Liver (tissue), 9 donors: ENCODE data around the gene GLS. TPM values are rescaled to one million over a fixed set of nuclear protein-coding genes. Genes with fewer than 3 reads are reported as not detected.
"Not testable (repeated sequence)": the region's sequence is repeated elsewhere in the genome, so short reads cannot be mapped to it uniquely, and the experiment has no call there.

Experiments used
- DNase-seq: peaks from one replicate; pipeline ENCODE4 v3.0.0-alpha.2; 2017; ENCODE audit warnings: low spot score
- H3K27ac ChIP-seq, 2 donors: one replicate each; pipeline ENCODE4 v1.7.0; 2013; ENCODE audit warnings: inconsistent platforms in 2 of 2, low read length in 2 of 2, control low read depth in 1 of 2, low read depth in 1 of 2, mild to moderate bottlenecking in 1 of 2
- H3K27me3 ChIP-seq, 4 donors: one replicate each; pipeline versions ENCODE4 v1.6.1 to v1.7.0; 2013; ENCODE audit warnings: low read length in 3 of 4, inconsistent platforms in 1 of 4, mild to moderate bottlenecking in 1 of 4, moderate library complexity in 1 of 4; ENCODE audit not compliant: control insufficient read depth in 4 of 4, insufficient read depth in 4 of 4
- H3K36me3 ChIP-seq, 4 donors: one replicate each; pipeline versions ENCODE4 v1.6.1 to v1.7.0; 2013; ENCODE audit warnings: low read length in 3 of 4, mild to moderate bottlenecking in 3 of 4, low read depth in 1 of 4, moderate library complexity in 1 of 4; ENCODE audit not compliant: control insufficient read depth in 4 of 4, insufficient read depth in 3 of 4
- H3K4me1 ChIP-seq, 4 donors: one replicate each; pipeline versions ENCODE4 v1.6.1 to v1.7.0; 2013; ENCODE audit warnings: low read length in 3 of 4, mild to moderate bottlenecking in 3 of 4, moderate library complexity in 1 of 4; ENCODE audit not compliant: control insufficient read depth in 4 of 4, insufficient read depth in 4 of 4
- H3K4me3 ChIP-seq, 3 donors: one replicate each; pipeline versions ENCODE4 v1.6.1 to v1.7.0; 2013; ENCODE audit warnings: low read length in 3 of 3, control low read depth in 1 of 3, low read depth in 1 of 3, mild to moderate bottlenecking in 1 of 3
- H3K9ac ChIP-seq, 2 donors: one replicate each; pipeline ENCODE4 v1.7.0; 2013; ENCODE audit warnings: low read length in 2 of 2, mild to moderate bottlenecking in 2 of 2, moderate library complexity in 2 of 2, control low read depth in 1 of 2, low read depth in 1 of 2
- H3K9me3 ChIP-seq, 4 donors: one replicate each; pipeline versions ENCODE4 v1.6.1 to v1.7.0; 2013; ENCODE audit warnings: low read length in 3 of 4; ENCODE audit not compliant: control insufficient read depth in 4 of 4
- CTCF ChIP-seq: fragments of 150-350 bp; IDR thresholded peaks from 2 replicates; pipeline ENCODE4 v1.5.1; 2017; ENCODE audit warnings: improper control_type of control experiment, low read depth, low read length; ENCODE audit not compliant: missing input control
- EGR1 ChIP-seq, 2 donors: IDR thresholded peaks; 2 replicates each; pipeline ENCODE4 v1.6.1; 2016 to 2018; ENCODE audit warnings: antibody characterized with exemption in 2 of 2, low read depth in 2 of 2
- FOXA1 ChIP-seq: IDR thresholded peaks from 2 replicates; pipeline ENCODE4 v1.6.1; 2016; ENCODE audit warnings: antibody characterized with exemption
- FOXA2 ChIP-seq: IDR thresholded peaks from 2 replicates; pipeline ENCODE4 v1.6.1; 2016; ENCODE audit warnings: antibody characterized with exemption
- GABPA ChIP-seq, 2 donors: IDR thresholded peaks in 1 of 2; conservative IDR thresholded peaks in 1 of 2; 2 replicates each; pipeline ENCODE4 v1.6.1; 2016; ENCODE audit warnings: antibody characterized with exemption in 2 of 2, mild to moderate bottlenecking in 1 of 2, moderate library complexity in 1 of 2
- HNF4A ChIP-seq, 2 donors: conservative IDR thresholded peaks; 2 replicates each; pipeline ENCODE4 v1.6.1; 2016; ENCODE audit warnings: antibody characterized with exemption in 2 of 2, mild to moderate bottlenecking in 2 of 2
- HNF4G ChIP-seq: IDR thresholded peaks from 2 replicates; pipeline ENCODE4 v1.6.1; 2016; ENCODE audit warnings: antibody characterized with exemption
- JUND ChIP-seq, 2 donors: IDR thresholded peaks; 2 replicates each; pipeline ENCODE4 v1.6.1; 2016; ENCODE audit warnings: antibody characterized with exemption in 2 of 2
- MAX ChIP-seq: IDR thresholded peaks from 2 replicates; pipeline ENCODE4 v1.6.1; 2016; ENCODE audit warnings: antibody characterized with exemption
- NR2F2 ChIP-seq: IDR thresholded peaks from 2 replicates; pipeline ENCODE4 v1.6.1; 2016; ENCODE audit warnings: antibody characterized with exemption
- RAD21 ChIP-seq, 2 donors: IDR thresholded peaks; 2 replicates each; pipeline ENCODE4 v1.6.1; 2016; ENCODE audit warnings: antibody characterized with exemption in 2 of 2, mild to moderate bottlenecking in 2 of 2
- REST ChIP-seq: IDR thresholded peaks from 2 replicates; pipeline ENCODE4 v1.6.1; 2016; ENCODE audit warnings: antibody characterized with exemption, mild to moderate bottlenecking
- RXRA ChIP-seq, 2 donors: IDR thresholded peaks; 2 replicates each; pipeline ENCODE4 v1.6.1; 2017 to 2018; ENCODE audit warnings: antibody characterized with exemption in 2 of 2, mild to moderate bottlenecking in 1 of 2
- SP1 ChIP-seq: IDR thresholded peaks from 2 replicates; pipeline ENCODE4 v1.6.1; 2018; ENCODE audit warnings: antibody characterized with exemption, mild to moderate bottlenecking
- TAF1 ChIP-seq: conservative IDR thresholded peaks from 2 replicates; pipeline ENCODE4 v1.6.1; 2016; ENCODE audit warnings: antibody characterized with exemption, mild to moderate bottlenecking
- YY1 ChIP-seq: IDR thresholded peaks from 2 replicates; pipeline ENCODE4 v1.6.1; 2016; ENCODE audit warnings: antibody characterized with exemption, mild to moderate bottlenecking
- ZBTB33 ChIP-seq: IDR thresholded peaks from 2 replicates; pipeline ENCODE4 v1.6.1; 2016; ENCODE audit warnings: antibody characterized with exemption
- WGBS: extraction: QIAGEN DNeasy Blood & Tissue Kit; methylation state at CpG from one replicate; pipeline ENCODE4 v1.1.7; 2013; 5-methylcytosine and 5-hydroxymethylcytosine counted together
- polyA plus RNA-seq, 2 donors: library from polyadenylated mRNA; stranded (reverse) in 1 of 2; unstranded in 1 of 2; fragments of 200-250 nt in 1 of 2; fragments of >200 nt in 1 of 2; fragmentation: Nextera tagmentation in 1 of 2; extraction: Ambion mirVana in 1 of 2; gene quantifications; one replicate each; pipeline versions ENCODE4 v1.2.1 to v1.2.3, GENCODE V29; 2013 to 2015
- total RNA-seq, 2 donors: library from RNA; depleted of rRNA; stranded (reverse); fragments of >200 nt; gene quantifications; one replicate each; pipeline ENCODE4 v1.2.3, GENCODE V29; 2014
- TF ChIP-seq, protein P1 (sequence below): IDR thresholded peaks from 2 replicates; pipeline ENCODE4 v1.6.1; 2016; ENCODE audit warnings: antibody characterized with exemption
- donor health status: healthy.
- donor health status: healthy.
- donor health status: healthy.
- donor health status: healthy.
- donor health status: healthy.

The GLS gene
- total and polyA plus RNA-seq, 4 donors = 4.3 to 38.6 (median 16.5) TPM

DNA sequence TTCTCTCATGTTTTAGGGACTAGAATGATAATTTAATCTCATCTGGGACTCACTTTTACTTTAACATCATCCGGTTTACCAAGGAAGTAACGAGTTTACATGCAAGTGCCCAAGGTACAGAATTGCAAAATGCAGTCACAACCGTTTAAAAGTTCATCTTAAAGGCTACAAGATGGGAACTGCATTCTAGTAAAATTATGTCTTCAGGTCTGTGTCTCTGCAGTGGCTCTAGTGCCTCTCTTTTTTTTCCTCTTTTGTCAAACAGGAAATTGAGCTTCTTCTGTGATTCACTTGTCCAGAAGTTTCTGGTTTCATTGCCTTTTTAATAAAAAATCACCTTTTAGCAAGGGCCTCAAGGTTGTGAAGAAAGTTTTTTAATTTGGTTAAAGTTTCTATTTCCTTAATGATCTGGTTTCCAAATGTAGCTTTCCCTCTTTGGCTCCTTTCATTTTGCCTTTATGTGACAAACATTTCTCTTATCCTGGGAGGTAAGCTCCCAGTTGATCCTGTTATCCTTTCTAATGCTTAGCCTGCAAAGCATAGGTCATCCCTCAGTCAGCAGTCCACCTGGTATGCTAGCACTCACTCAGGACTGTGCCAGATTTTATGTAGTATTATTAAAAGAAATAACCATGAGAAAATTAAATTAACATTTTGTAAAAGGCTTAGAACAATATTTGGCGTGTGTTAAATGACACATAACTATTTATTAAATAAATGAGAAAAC, 2.4 kb downstream of the GLS start (continued):
- TF ChIP-seq CTCF (no peak), RAD21 (IDR thresholded peaks at IDR 0.05) (no peak), EGR1 (IDR thresholded peaks at IDR 0.05; ENCODE audit: low read depth in 2 of 2) (no peak), FOXA2 (no peak)
- TF ChIP-seq, protein P1, sequence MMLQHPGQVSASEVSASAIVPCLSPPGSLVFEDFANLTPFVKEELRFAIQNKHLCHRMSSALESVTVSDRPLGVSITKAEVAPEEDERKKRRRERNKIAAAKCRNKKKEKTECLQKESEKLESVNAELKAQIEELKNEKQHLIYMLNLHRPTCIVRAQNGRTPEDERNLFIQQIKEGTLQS = no peak

DNA sequence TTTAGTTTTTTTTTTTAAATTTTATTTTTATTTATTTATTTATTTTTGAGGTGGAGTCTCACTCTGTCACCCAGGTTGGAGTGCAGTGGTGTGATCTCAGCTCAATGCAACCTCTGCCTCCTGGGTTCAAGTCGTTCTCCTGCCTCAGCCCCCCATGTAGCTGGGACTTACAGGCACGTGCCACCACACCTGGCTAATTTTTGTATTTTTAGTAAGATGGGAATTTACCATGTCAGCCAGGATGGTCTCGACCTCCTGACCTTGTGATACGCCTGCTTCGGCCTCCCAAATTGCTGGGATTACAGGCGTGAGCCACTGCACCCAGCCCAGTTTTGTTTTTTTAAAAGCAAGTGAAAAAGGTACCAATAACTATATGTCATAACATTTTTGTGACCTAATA, 5.2 kb downstream of the GLS start:
- DNase-seq, H3K36me3 ChIP-seq, H3K27me3 ChIP-seq, H3K4me3 ChIP-seq, H3K9me3 ChIP-seq, H3K9ac ChIP-seq, H3K4me1 ChIP-seq, H3K27ac ChIP-seq: not testable (repeated sequence)
- 93% methylated on average over 6 of the region's 6 CpGs for WGBS

DNA sequence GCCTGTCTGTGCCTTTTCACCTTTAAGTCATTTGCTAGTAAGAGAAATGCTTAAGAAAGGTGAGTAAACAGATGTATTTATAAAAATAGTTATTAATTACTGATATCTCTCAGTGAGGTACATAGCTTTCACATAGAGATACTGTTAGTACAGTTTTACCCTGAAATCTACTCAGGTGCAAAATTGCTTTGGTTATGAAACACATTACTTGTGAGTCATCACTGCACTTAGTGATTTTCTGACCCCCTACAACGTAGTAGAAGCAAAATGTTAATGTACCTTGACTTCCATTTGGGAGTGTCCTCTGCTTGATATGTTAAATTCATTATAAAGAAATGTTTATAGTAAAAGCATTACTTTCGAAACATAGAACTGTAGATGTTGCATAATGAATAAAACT, 6.5 kb downstream of the GLS start:
- H3K27ac ChIP-seq = no peak overlapping the region
- no peaks in the 10 kb centered on the region for H3K4me1 ChIP-seq

More for the DNA sequence above, 6.5 kb downstream of the GLS start:
- Histone ChIP-seq H3K9ac (no peak overlapping the region), H3K9me3 (no peaks in the 10 kb centered on the region), H3K36me3 (no peaks in the 10 kb centered on the region), H3K4me3 (no peak overlapping the region), H3K27me3 (no peaks in the 10 kb centered on the region)
- WGBS = 76% methylated on average over 2 of the region's 2 CpGs
- TF ChIP-seq RAD21 (IDR thresholded peaks at IDR 0.05) (no peak), JUND (IDR thresholded peaks at IDR 0.05) (no peak), CTCF (no peak), YY1 (no peak), TAF1 (no peak), HNF4G (no peak), EGR1 (IDR thresholded peaks at IDR 0.05; ENCODE audit: low read depth in 2 of 2) (no peak), MAX (no peak), SP1 (no peak), GABPA (IDR thresholded peaks at IDR 0.05 in 1 of 2, conservative IDR thresholded peaks at IDR 0.05 in 1 of 2) (no peak), REST (no peak), RXRA (IDR thresholded peaks at IDR 0.05) (no peak), ZBTB33 (no peak), FOXA1 (no peak), NR2F2 (no peak), HNF4A (conservative IDR thresholded peaks at IDR 0.05) (no peak)
- TF ChIP-seq, protein P1 = no peak
- DNase-seq = no peak
